Right lobe of liver (tissue), 4 donors: ENCODE results near the gene ANKRD23.

ENCODE experiments used
- CTCF ChIP-seq, 4 donors: fragments of 200-600 bp in 3 of 4; fragments of 450-650 bp in 1 of 4; IDR thresholded peaks; one replicate each; pipeline versions ENCODE4 v1.5.1 to v1.8.0; 2016 to 2022; ENCODE audit warnings: antibody characterized with exemption in 4 of 4, mild to moderate bottlenecking in 2 of 4
- POLR2A ChIP-seq: fragments of 450-650 bp; IDR thresholded peaks from one replicate; pipeline ENCODE4 v1.6.1; 2017; ENCODE audit warnings: antibody characterized with exemption, mild to moderate bottlenecking
- donor health status: DM: no; HTN: no; CAD: no.
- donor health status: DM: no; HTN: no; CAD: no.
- donor health status: DM: no; HTN: yes; CAD: no.

GRCh38 chr2:96879545-96880040, 35.8 kb upstream of the ANKRD23 start:
- TF ChIP-seq CTCF (IDR thresholded peaks at IDR 0.05) = no peak
- TF ChIP-seq POLR2A = no peak
